ENCODE data around the gene KIAA0930. TPM values are rescaled to one million over a fixed set of nuclear protein-coding genes. Genes with fewer than 3 reads are reported as not detected.
"Not testable (repeated sequence)": the region's sequence is repeated elsewhere in the genome, so short reads cannot be mapped to it uniquely, and the experiment has no call there.

KIAA0930 gene
- total RNA-seq, 1 donor = 68.7 TPM

DNA sequence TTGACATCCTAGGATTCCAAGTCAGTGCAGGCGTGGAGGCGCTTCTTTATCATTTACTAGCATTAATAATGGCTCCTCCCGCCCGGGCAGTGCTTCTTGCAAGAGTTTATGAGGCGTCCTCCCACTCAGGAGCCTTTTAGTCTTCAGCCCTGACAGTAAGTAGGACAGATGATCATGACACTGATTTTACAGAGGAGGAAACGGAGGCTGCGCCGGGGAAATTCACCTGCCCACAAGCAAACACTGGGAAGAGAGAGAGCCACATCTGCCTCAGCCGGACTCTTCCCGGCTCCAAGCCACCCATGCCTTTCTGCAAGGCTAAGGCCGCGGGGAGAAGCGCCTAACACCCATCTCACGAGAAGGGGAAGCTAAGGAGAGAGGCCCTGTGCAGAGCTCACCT is 35.9 kb downstream of the KIAA0930 start:
- no peak for DNase-seq (ENCODE audit: low read depth in 2 of 3, low spot score in 2 of 3)

DNA sequence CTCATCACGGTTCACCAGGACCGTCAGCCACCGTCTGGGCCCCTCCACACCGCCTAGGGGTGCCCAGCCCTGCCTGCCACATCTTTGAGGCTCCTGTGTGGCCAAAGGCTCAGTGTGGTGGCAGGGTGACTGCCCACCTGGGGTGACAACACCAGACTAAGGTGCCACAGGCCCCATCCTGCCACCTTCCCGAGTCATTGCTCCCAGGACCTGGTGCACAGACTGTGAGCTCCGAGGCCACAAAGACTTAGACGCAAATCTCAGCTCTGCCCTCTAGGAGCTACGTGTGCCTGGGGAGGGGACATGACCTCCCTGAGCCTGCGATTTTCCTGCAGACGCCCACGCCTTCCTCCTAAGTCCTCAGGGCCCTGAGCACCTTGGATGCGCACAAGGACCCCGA is 36.5 kb downstream of the KIAA0930 start:
- DNase-seq (ENCODE audit: low read depth in 2 of 3, low spot score in 2 of 3) = no peak

DNA sequence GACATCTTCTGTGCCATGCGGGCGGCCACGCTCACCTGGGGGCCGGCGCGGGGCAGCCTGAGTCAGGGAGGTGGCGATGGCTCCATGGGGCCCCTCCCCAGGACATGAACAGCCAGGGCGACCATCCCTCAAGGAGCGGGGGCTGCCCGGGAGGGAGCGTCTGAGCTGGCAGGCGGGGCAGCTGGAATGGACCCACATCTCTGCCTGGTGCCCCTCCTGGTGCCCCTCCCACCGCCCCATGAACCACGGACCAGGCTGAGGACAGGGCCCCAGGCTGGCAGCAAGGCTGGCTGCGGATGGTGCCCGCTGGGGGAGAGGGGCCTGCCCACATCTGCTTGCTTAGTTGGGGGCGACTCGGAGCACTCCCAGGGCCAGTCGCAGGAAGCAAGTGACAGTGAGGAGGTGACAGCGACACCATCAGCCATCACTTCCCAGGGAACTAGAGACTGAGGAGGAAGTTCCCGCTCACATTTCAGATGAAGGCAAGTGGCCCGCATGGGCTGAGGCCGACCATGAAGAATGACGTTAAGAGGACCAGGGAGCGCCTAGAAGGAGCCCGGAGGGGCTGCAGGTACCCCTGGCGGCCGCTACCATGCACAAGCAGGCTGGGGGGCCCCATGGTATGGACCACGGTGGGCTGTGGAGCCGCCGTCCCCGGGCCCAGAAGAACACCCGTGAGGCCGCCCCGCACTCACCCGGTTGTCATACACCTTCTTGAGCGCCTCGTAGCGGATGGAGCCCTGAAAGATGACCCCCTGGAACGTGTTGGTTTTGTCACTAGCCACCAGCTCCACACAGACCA is 37.3 kb downstream of the KIAA0930 start:
- DNase-seq (ENCODE audit: low read depth in 2 of 3, low spot score in 2 of 3) = no peak

DNA sequence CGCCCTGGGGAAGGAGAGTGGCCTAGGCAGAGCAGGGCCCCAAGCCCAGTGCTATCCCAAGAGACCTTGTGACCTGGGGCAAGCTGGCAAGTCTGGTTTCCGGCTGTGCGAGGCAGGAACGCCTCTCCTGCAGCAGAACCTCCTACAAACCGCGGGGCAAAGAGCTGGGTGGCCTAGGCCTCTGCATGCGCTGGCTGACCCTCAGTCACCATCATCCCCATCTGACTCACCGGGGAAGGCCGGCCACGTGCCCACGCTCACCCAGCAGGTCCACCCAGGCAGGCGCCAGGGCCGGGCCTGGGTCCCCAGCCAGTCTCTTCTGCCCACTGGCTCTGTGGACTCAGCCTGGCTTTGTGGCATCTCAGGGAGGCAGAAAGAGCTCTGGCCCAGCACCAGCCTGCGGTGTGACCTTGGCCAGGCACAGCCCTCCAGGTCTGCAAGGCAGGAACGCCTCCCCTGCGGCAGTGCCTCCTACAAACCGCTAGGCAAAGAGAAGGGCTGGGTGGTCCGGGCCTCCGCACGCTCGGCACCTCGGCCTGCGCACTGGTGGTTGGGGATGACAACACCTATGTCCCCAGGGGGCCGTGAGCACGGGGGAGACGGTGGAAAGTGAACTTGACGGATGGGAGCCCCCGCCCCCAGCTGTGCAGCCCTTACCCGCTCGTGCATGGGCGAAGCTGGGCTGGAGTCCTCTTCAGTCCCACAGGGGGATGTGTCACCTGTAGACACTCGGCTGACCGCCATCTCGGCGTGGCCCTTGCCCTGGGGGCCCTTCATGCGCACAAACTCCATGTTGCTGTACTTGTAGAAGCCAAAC is 38.2 kb downstream of the KIAA0930 start:
- DNase-seq (ENCODE audit: low read depth in 2 of 3, low spot score in 2 of 3) = no peak

DNA sequence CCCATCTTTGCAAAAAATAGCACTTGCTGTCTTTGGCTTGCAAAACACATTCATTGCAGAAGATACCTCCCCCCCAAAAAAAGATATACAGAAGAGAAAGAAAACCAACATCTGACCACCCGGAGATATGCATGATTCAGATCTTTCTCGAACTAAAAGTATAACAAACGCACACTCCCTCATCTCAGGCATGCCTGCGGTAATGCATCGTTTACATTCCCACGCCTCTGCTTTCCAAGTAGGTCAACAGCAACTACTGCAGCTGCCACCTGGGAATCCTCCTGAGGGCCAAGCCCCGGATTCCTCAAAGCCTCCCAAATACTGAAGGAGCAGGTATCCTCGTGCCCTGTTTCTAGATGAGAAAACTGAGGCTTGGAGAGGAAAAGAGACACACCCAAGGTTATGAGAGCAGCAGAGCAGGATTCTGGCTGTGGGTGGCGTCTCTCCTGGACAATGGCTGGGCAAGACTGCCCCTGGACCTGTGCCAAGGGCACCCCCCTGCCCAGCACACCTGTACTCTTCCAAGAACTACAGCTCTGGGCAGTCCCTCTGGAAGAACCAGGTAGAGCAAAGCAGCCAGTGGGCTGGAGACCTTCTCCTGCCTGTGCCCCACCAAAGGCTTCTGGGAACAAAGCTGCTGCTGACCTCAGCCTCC is 38.9 kb downstream of the KIAA0930 start:
- no peak for DNase-seq (ENCODE audit: low read depth in 2 of 3, low spot score in 2 of 3)

DNA sequence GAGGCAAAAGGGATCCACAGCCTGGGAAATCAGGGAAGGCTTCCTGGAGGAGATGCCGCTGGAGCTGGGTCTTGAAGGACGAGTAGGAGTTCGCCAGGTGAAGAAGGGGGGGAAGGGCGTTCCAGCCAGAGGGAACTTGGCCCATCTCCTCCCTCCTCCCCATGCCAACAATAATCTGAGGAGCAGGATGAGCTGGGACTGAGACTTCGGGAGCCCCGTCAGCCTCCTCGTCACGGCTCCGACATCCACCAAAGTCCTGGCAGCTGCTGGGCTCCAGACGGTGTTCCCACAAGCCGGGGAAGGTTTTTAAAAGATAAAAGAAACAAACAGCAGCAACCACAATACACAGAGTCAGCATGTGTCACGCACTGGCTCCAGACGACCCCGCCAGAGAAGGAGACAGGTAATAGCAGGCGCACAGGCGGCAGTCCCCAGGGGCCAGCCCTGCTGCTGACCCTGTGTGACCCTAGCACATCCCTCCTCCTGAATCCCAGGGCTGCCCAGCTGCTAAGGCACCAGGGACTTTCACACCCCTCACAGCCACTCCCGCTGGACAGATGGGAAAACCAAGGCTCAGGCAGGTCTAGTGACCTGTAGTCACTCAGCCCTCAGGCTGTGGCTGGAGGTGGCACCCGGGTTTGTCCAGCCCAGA is 39.7 kb downstream of the KIAA0930 start:
- no peak for DNase-seq (ENCODE audit: low read depth in 2 of 3, low spot score in 2 of 3)

DNA sequence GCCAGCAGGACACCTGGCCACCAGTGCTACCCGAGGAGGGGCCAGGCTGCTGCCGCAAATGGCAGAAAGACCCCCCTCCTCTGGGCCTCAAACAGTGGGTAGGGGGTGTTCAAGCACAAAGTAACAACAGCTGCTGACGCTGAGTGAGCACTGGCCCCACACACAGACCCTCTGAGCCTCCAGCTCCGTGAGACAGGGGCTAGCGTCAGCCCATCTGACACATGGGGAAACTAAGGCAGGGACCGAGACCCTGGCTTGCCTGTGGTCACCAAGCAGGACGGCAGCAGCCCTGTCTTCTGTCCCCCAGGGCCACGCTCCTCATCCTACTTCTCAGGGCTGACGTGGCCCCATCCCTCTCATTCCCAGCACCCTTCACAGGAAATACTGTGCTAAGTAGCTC is 40.5 kb downstream of the KIAA0930 start:
- no peak for DNase-seq (ENCODE audit: low read depth in 2 of 3, low spot score in 2 of 3)

DNA sequence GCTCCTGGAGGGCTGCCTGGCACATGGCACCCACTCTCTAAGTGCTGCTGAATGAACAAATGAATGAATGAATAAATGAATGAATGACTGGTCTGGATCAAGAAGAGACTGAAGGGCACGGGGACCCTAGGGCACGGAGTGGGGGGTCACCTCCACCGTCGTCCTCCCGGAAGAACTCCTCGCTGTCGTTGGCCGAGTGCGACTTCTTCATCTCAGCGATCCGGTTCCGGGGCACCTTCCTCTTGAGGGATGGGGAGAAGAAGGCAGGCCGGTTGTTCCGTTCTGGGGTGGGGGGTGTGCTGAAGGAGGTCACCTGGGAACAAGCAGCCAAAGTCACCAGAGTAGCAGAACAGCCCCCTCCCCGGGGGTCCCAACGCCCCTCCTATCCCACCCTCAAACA is 41.0 kb downstream of the KIAA0930 start:
- no peak for DNase-seq (ENCODE audit: low read depth in 2 of 3, low spot score in 2 of 3)

DNA sequence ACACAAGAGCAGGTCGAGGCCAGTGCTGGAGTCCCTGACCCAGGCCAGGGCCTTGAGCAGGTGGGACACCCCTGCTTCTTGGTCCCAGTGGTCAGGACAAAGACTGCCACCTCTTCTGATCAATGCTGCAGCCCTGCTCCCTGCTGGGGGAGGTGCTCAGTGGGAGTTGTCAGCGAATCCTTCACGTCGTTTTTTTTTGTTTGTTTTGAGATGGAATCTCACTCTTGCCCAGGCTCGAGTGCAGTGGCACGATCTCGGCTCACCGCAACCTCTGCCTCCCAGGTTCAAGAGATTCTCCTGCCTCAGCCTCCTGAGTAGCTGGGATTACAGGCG is 42.3 kb downstream of the KIAA0930 start:
- DNase-seq (ENCODE audit: low read depth in 2 of 3, low spot score in 2 of 3) = no peak

DNA sequence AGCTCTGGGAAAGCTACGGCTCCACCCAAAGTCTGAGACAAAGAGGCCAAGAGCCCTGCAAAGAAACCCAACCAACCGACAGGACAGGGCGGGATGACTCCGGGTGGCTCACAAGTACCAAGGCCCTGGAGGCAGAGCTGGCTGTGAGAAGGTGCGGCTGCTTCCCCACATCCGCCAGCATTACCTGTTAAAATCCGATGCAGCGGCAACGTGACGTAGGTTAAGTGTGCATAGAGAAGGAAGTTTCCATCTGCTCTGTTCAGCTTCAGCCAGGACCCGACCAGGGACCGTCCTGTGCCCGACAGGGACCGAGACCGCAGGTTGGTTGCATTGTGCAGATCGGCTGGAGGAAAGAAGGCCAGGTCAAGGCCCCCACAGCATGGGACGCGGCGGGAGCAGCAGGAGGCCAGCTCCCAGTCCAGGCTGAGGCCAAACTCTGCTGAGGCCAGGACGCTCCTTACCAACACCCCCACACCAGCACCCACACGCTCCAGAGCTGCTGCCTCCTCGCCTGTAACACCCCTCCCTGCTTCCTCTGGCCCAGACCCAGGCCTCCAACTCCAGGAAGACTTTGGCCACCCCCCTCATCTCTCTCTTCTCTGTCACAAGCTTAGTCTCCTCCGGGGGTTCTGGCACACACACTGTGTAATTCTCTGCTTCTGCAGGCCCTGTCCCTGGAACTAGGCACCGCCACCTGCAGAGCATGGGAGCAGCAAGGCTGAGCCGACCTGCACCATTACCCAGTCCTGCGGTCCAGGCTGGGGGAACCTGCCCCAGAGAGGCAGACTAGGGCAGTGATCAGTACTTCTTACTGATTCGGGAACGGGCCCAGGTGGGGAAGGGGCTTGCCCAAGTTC is 42.9 kb downstream of the KIAA0930 start:
- DNase-seq (ENCODE audit: low read depth in 2 of 3, low spot score in 2 of 3) = no peak

DNA sequence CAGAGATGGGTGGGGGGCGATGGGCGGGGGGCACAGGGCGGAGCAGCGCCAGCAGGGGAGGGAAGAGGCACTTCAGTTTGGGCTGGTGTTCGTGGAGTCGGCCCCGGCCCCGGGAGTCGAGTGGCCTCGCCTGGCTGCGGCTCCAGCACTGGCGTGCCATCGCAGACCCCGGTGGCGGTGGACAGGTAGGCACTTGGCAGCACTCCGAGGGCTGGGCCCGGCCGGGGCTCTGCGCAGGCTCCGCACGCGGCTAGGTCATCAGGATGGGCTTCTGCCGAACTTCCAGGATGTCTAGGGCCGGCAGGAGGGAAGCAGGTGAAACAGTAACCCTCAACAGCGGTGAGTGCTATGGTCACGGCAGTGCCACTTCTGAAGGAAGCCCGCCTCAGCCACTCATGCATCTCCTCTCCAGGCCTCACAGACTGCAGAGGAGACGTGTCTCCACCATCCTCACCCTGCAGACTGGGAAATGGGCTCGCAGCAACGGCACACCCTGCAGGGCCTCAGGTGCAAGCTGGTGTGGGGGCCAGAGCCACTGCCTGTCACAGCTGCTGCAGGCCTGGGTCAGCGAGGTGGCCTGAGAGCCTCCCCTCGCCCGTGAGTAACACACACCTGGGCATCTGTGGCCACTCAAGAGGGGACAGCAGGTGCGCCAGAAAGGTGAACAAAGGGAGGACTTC is 43.6 kb downstream of the KIAA0930 start:
- DNase-seq (ENCODE audit: low read depth in 2 of 3, low spot score in 2 of 3) = no peak

DNA sequence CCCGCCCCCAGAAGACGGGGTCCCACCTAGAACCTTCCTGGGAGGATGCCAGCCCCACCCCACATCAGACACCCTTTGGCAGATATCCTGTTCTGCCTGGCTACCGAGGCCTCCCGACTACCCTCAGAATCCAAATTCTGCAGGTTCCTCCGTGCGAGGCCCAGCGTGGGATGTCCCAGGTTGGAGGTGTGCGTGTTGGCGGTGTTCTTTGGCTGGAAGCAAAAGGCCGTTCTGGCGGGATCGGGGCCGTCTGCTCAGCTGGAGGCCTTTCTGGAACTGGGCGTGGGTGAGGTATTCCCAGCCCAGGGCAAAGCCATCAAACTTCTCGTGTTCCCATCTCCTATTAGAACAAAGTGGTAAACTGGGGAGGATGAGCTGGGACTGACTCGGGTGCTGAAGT is 44.4 kb downstream of the KIAA0930 start:
- DNase-seq (ENCODE audit: low read depth in 2 of 3, low spot score in 2 of 3) = no peak

DNA sequence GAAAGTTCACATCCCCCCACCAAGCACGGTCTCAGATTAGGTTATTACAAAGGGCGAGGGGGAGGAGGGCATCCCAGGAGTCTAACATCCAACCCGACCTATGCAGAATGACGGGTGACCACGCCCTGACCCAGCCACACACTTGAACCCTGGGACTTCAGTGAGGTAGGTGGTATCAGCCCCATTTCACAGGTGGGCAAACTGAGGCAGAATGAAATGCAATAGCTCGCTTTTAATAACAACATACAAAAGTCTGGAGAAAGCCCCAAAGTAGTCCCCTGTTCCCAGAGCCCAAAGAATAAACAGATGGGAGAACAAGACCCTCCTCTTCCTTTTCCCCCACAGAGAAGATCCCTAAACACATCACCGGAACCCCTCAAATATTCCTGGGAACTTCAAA is 45.1 kb downstream of the KIAA0930 start:
- DNase-seq (ENCODE audit: low read depth in 2 of 3, low spot score in 2 of 3) = no peak

DNA sequence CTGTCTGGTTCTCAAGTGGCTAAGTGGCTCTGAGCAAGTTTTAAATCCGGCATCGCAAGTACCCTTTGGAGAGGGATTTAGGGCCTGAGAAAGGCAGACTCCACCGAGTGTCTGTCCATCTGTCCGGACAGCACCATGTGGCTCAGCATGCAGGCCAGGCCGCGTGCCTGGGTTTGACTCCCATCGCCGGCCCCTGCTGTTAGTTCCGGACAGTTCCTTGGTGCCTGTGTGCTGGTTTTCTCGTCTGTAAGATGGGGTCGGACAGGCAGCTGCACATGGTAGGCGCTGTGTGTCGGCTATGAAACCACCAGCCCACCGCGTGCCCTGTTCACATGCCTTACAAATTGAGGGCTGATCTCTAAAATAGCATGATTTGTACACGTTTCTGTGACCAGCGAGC is 46.0 kb downstream of the KIAA0930 start:
- DNase-seq (ENCODE audit: low read depth in 2 of 3, low spot score in 2 of 3) = no peak

DNA sequence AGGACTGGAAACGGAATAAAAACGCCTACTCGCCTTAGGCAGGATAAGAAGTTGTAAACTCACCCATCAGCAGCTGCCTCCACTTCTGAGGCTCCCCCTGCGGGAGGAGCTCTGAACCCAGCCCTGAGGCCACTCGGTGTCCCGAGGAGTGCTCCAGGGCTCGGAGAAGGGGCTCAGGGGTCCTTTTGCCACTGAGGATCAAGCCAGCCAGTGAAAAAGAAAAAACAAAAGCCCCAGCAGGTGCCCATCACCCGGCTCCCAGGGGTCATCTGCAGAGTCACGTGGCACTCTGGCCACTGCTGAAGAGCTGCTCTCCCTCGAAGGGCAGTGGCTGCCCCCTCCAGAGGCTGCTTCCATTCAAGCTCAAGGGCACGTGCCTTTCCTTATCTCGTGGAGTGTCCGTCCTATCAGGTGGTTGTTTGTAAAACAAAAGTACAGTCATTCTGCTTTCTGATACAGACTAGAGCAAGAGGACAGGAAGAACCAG is 48.0 kb downstream of the KIAA0930 start:
- no peak for DNase-seq (ENCODE audit: low read depth in 2 of 3, low spot score in 2 of 3)

DNA sequence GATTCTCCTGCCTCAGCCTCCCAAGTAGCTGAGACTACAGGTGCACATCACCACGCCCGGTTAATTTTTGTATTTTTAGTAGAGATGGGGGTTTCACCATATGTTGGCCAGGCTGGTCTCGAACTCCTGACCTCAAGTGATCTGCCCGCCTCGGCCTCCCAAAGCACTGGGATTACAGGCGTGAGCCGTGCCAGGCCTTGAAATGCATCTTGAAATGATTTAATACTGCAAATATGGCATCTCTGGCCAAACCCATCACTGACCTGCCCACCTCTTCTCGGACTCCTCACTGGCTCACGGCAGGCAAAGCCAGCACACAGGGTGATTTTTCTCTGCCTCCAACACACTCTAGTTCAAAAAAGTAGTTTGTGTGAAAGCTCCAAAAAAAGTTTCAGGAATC is 48.9 kb downstream of the KIAA0930 start:
- DNase-seq (ENCODE audit: low read depth in 2 of 3, low spot score in 2 of 3) = not testable (repeated sequence)

DNA sequence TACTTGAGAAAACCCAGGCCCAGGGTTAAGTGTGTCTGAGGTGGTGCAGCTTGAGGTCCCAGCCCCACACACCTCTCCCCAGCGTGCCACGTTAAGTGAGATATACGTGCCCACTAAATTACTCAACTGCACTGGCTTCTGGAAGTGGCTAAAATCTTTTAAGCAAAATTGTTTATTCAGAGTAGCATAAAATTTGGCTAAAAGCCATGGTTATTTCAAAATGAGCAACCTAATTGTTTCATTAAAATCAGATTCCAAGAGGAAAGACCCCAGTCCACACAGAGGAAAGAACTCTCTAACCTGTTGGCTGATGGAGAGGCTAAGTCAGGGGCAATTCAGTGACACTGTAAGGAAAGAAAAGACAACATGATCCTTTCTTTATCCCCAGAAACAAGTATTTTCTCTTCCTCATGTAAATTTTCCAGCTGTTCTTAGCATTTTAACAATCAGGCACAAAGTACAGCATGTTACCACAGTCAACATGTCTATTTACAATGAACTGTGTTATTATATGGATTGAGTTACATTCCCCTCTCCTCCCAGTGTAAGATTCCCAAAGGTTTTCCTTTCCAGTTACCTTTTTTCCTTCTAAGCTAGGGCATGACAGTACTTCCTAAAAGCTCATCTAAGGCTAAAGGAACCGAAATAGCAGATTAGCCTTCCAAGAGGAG is 50.4 kb downstream of the KIAA0930 start:
- DNase-seq (ENCODE audit: low read depth in 2 of 3, low spot score in 2 of 3) = no peak

DNA sequence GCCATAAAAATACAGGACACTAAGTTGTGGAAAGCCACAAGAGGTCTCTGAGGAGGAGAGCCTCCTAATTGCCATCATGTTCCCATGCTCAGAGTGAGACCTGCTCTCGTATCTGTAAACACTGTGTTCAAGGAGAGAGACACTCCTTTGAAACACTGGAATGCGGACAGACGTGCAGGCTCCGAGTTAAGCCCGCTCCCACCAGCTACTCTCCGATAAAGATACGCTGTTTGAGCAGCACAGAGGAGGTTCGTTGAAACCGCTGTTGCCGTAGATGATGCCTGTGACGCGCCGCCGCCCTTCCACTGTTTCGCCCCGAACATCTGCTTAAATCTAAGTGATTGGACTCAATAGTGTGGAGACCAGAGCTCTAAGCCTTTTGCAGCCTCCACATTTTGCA is 51.9 kb downstream of the KIAA0930 start:
- DNase-seq (ENCODE audit: low read depth in 2 of 3, low spot score in 2 of 3) = no peak

DNA sequence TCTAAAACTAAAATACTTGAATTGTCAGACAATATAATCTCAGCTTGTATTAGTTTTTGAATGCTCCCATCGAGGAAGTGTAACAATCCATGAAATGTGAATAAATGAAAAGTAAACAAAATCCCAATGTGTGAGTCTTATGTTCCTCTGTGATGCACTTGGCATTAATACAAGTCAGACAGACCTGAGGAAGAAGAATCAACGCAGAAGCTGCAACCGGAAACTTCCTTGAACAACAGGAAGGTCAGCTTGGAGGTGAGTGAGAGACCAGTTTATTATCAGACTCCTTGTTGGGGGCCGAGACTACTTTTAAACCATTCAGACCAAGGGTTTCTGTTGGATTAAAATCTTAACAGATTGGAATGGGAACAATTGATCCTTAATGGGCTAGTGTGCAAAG is 52.8 kb downstream of the KIAA0930 start:
- no peak for DNase-seq (ENCODE audit: low read depth in 2 of 3, low spot score in 2 of 3)
